Body of pancreas (tissue), 4 donors: Measurements from ENCODE around the gene TMEM134. TPM values are rescaled to one million over a fixed set of nuclear protein-coding genes. Genes with fewer than 3 reads are reported as not detected.
"Not testable (repeated sequence)": the region's sequence is repeated elsewhere in the genome, so short reads cannot be mapped to it uniquely, and the experiment has no call there.

Experiments used
- ATAC-seq: fragments of 150-250 bp; one replicate; pipeline ENCODE4 v1.9.1; 2016
- DNase-seq, 4 donors: peaks; one replicate each; pipeline ENCODE4 v3.0.0-alpha.2; 2019
- H3K27ac ChIP-seq, 4 donors: fragments of 200-600 bp; sonication (generic); 1 replicate in 3 of 4; 2 replicates in 1 of 4; pipeline versions ENCODE4 v1.5.1 to v1.6.1; 2016 to 2019; ENCODE audit warnings: mild to moderate bottlenecking in 1 of 4, mixed read lengths in 1 of 4, moderate library complexity in 1 of 4
- H3K27me3 ChIP-seq, 2 donors: fragments of 200-600 bp; sonication (generic); one replicate each; pipeline ENCODE4 v1.6.0; 2016; ENCODE audit warnings: mild to moderate bottlenecking in 1 of 2
- H3K36me3 ChIP-seq, 2 donors: fragments of 200-600 bp; sonication (generic); replicated peaks in 1 of 2; 2 replicates each; pipeline ENCODE4 v1.5.1; 2016; ENCODE audit warnings: low read depth in 2 of 2; ENCODE audit not compliant: insufficient read depth in 1 of 2
- H3K4me1 ChIP-seq: fragments of 200-600 bp; sonication (generic); one replicate; pipeline ENCODE4 v1.6.0; 2016
- H3K4me3 ChIP-seq, 2 donors: fragments of 200-600 bp; sonication (generic); 1 replicate in 1 of 2; 2 replicates in 1 of 2; pipeline ENCODE4 v1.5.1; 2016 to 2019
- H3K9me3 ChIP-seq, 3 donors: fragments of 200-600 bp; sonication (generic); 1 replicate in 2 of 3; 2 replicates in 1 of 3; pipeline ENCODE4 v1.5.1; 2016
- POLR2A ChIP-seq, 3 donors: fragments of 450-650 bp; IDR thresholded peaks; one replicate each; pipeline ENCODE4 v1.6.1; 2016; ENCODE audit warnings: antibody characterized with exemption in 3 of 3, mild to moderate bottlenecking in 2 of 3
- WGBS, 2 donors: methylation state at CpG; one replicate each; pipeline ENCODE4 v1.1.5; 2017; 5-methylcytosine and 5-hydroxymethylcytosine counted together
- intact Hi-C: fragments of 100-400 bp; cut with DNase I; formaldehyde crosslinking; loops from one replicate; pipeline ENCODE4 v1.15.1; 2023
- total RNA-seq, 2 donors: library from RNA; depleted of rRNA; stranded (reverse); fragments of >200 nt; gene quantifications; one replicate each; pipeline ENCODE4 v1.1.0, GENCODE V29; 2016
- TF ChIP-seq, protein P1 (sequence below), 7 experiments: fragments of 450-650 bp in 4 of 7; fragments of 200-600 bp in 3 of 7; sonication (generic) in 3 of 7; IDR thresholded peaks; one replicate each; pipeline ENCODE4 v1.5.1; 2016 to 2019; ENCODE audit warnings: antibody characterized with exemption in 7 of 7

The TMEM134 gene
- total RNA-seq, 2 donors from 2014 or later = 69.5 to 118 TPM

GRCh38 chr11:67489203-67489884 lies 20.3 kb upstream of the TMEM134 start:
- Histone ChIP-seq H3K36me3 (peaks cover 0 to 7% of the 10 kb centered on the region in 2 donors), H3K27ac (no peak overlapping the region), H3K4me3 (no peak overlapping the region), H3K9me3 (no peaks in the 10 kb centered on the region), H3K4me1 (peaks cover 6% of the 10 kb centered on the region), H3K27me3 (no peaks in the 10 kb centered on the region)
- no peak for DNase-seq
- 80 to 81% methylated on average over 7 to 25 of the region's 25 CpGs for WGBS, 2 donors
- TF ChIP-seq, protein P1, sequence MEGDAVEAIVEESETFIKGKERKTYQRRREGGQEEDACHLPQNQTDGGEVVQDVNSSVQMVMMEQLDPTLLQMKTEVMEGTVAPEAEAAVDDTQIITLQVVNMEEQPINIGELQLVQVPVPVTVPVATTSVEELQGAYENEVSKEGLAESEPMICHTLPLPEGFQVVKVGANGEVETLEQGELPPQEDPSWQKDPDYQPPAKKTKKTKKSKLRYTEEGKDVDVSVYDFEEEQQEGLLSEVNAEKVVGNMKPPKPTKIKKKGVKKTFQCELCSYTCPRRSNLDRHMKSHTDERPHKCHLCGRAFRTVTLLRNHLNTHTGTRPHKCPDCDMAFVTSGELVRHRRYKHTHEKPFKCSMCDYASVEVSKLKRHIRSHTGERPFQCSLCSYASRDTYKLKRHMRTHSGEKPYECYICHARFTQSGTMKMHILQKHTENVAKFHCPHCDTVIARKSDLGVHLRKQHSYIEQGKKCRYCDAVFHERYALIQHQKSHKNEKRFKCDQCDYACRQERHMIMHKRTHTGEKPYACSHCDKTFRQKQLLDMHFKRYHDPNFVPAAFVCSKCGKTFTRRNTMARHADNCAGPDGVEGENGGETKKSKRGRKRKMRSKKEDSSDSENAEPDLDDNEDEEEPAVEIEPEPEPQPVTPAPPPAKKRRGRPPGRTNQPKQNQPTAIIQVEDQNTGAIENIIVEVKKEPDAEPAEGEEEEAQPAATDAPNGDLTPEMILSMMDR (IDR thresholded peaks at IDR 0.05) = no peak
- TF ChIP-seq POLR2A (IDR thresholded peaks at IDR 0.05) = no peak
- no peak for ATAC-seq
- intact Hi-C loops = no loop called here

- peaks cover 0 to 7% of the 10 kb centered on the region in 2 donors for H3K36me3 ChIP-seq
- peaks cover 24% of the 10 kb centered on the region for H3K4me1 ChIP-seq
- no peaks in the 10 kb centered on the region for H3K9me3 ChIP-seq
- no peak overlapping the region for H3K27ac ChIP-seq
- H3K27me3 ChIP-seq = no peaks in the 10 kb centered on the region
- no peak overlapping the region for H3K4me3 ChIP-seq
- 90 to 91% methylated on average over 19 to 20 of the region's 20 CpGs for WGBS, 2 donors
- TF ChIP-seq, protein P1 (IDR thresholded peaks at IDR 0.05) = no peak
- no peak for ATAC-seq
- no peak for DNase-seq
- intact Hi-C loops = no loop called here
Measured at GRCh38 chr11:67486481-67487195, 17.6 kb upstream of the TMEM134 start.

GRCh38 chr11:67485873-67486361 lies 16.9 kb upstream of the TMEM134 start:
- H3K9me3 ChIP-seq, H3K27ac ChIP-seq, H3K27me3 ChIP-seq, H3K4me3 ChIP-seq, H3K36me3 ChIP-seq, ATAC-seq, DNase-seq, intact Hi-C loops: not testable (repeated sequence)
- whole genome bisulfite sequencing, 2 donors = 83 to 90% methylated on average over 7 of the region's 7 CpGs
- peaks cover 24% of the 10 kb centered on the region for H3K4me1 ChIP-seq

- WGBS, 2 donors = 73 to 81% methylated on average over 5 to 11 of the region's 11 CpGs
- Histone ChIP-seq H3K4me1 (peaks cover 24% of the 10 kb centered on the region), H3K27ac (no peak overlapping the region), H3K27me3 (no peaks in the 10 kb centered on the region), H3K4me3 (no peak overlapping the region), H3K36me3 (peaks cover 0 to under 1% of the 10 kb centered on the region in 2 donors), H3K9me3 (no peaks in the 10 kb centered on the region)
- DNase-seq (no peak), ATAC-seq (no peak)
- no peak for TF ChIP-seq POLR2A (IDR thresholded peaks at IDR 0.05)
- TF ChIP-seq, protein P1 (IDR thresholded peaks at IDR 0.05) = no peak
- intact Hi-C loops = no loop called here
Measured at GRCh38 chr11:67484847-67485311, 15.8 kb upstream of the TMEM134 start.

- Histone ChIP-seq H3K4me3 (no peak overlapping the region), H3K27me3 (no peaks in the 10 kb centered on the region), H3K9me3 (no peaks in the 10 kb centered on the region), H3K27ac (peak overlapping the region in 1 of 4 donors; percentile 94), H3K4me1 (peaks cover 24% of the 10 kb centered on the region), H3K36me3 (no peaks in the 10 kb centered on the region)
- intact Hi-C loops = no loop called here
- ATAC-seq (no peak), DNase-seq (no peak)
- TF ChIP-seq, protein P1 (IDR thresholded peaks at IDR 0.05) = no peak
- no peak for TF ChIP-seq POLR2A (IDR thresholded peaks at IDR 0.05)
- WGBS, 2 donors = 84 to 89% methylated on average over 16 of the region's 16 CpGs
Measured at GRCh38 chr11:67483831-67484665, 15.0 kb upstream of the TMEM134 start.
